LNCaP clone FGC (cell line): ENCODE data around the gene PRKAR2A.
A peak's percentile ranks its signal among the peaks of the same experiment; 100 is the strongest.
"Not testable (repeated sequence)": the region's sequence is repeated elsewhere in the genome, so short reads cannot be mapped to it uniquely, and the experiment has no call there.

Experiments used
- DNase-seq: peaks from one replicate; pipeline ENCODE4 v3.0.0-alpha.2; 2011; ENCODE audit warnings: low read depth
- H3K4me3 ChIP-seq: 2 replicates; pipeline ENCODE4 v1.5.1; 2011; ENCODE audit warnings: mild to moderate bottlenecking, low read depth, low read length, control low read depth
- TF ChIP-seq, protein P1 (sequence below): IDR thresholded peaks from 2 replicates; pipeline ENCODE4 v1.5.1; 2012; ENCODE audit warnings: mild to moderate bottlenecking; ENCODE audit not compliant: control insufficient read depth, insufficient read depth; ENCODE audit errors: extremely low read depth

PRKAR2A gene

DNA sequence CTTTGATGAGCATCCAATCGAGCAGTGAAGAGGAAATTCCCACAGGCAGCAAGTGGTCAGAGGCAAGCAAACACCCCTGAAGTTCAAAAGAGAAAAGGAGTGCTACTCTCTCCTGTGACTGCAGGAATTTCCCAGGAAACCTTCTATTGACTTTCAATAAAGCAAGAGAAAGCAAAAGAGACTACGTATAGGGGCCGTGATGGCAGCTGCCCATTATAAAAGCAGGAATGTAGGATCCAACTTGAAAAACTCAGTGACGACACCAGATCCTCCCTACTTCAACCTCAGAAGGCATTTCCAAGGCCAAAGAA is 77.5 kb downstream of the PRKAR2A start:
- H3K4me3 ChIP-seq = no peak overlapping the region
- DNase-seq = no peak
- TF ChIP-seq, protein P1, sequence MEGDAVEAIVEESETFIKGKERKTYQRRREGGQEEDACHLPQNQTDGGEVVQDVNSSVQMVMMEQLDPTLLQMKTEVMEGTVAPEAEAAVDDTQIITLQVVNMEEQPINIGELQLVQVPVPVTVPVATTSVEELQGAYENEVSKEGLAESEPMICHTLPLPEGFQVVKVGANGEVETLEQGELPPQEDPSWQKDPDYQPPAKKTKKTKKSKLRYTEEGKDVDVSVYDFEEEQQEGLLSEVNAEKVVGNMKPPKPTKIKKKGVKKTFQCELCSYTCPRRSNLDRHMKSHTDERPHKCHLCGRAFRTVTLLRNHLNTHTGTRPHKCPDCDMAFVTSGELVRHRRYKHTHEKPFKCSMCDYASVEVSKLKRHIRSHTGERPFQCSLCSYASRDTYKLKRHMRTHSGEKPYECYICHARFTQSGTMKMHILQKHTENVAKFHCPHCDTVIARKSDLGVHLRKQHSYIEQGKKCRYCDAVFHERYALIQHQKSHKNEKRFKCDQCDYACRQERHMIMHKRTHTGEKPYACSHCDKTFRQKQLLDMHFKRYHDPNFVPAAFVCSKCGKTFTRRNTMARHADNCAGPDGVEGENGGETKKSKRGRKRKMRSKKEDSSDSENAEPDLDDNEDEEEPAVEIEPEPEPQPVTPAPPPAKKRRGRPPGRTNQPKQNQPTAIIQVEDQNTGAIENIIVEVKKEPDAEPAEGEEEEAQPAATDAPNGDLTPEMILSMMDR = no peak

DNA sequence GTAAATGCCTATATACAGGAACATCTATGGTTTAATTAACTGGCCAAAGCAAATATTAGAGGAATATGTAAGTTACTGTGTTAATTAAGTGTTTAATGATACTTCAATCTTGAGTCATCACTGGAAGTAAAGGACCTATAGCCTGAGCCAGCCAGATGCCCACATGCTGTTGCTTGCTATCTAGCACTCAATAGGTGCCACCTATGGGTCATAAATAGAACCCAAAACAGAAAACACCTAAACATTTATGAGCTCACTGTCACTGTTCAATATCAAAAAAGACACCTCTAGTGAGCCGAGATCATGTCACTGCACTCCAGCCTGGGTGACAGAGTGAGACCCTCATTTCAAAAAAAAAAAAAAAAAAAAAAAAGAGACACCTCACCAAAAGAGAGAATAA is 82.3 kb downstream of the PRKAR2A start:
- peak; percentile 22 for DNase-seq
- no peak overlapping the region for H3K4me3 ChIP-seq
- TF ChIP-seq, protein P1 = peak; percentile 59

DNA sequence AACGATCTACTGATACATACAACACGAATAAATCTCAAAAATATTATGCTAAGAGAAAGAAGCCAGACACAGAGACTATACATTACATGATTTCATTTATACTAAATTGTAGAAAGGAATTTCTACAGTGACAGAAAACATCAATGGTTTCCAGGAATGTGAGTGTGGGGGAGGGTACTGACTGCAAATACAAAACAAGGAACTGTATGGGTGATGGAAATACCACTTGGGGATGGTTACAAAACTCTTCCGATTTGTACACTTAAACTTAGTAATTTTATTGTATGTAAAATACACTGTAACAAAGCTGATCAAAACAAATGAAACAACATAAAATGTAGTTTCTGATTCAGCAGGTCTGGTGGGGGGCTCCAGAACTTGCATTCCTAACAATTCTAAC is 84.9 kb downstream of the PRKAR2A start:
- no peak overlapping the region for H3K4me3 ChIP-seq
- DNase-seq = no peak
- TF ChIP-seq, protein P1 = no peak

DNA sequence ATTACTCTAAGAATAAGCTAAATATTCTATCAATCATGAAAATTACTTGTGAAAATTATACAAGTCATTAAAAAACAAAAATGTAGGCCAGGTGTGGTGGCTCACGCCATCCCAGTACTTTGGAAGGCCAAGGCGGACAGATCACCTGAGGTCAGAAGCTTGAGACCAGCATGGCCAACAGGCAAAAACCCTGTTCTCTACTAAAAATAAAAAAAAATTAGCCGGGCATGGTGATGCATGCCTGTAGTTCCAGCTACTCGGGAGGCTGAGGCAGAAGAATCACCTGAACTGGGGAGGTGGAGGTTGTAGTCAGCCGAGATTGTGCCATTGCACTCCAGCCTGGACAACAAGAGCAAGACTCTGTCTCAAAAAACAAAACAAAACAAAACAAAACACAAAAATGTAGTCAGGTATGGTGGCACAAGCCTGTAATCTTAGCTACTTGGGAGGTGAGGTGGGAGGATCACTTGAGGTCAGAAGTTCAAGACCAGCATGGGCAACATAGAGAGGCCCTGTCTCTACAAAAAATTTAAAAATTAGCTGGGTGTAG is 87.6 kb downstream of the PRKAR2A start:
- not testable (repeated sequence) for DNase-seq, H3K4me3 ChIP-seq

DNA sequence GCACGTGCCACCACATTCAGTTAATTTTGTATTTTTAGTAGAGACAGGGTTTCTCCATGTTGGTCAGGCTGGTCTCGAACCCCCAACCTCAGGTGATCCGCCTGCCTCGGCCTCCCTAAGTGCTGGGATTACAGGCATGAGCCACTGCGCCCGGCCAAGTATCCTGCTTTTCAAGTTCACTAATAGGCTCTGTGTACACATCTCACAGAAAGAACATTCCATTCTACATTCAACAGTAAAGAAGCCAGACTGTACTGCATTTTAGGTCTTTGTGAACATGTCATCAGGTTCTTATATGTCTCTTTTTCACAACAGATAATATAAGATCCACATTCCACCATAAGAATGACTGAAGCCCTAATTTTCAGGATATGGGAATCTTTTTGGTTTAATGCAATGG is 88.1 kb downstream of the PRKAR2A start:
- DNase-seq = peak; percentile 32

DNA sequence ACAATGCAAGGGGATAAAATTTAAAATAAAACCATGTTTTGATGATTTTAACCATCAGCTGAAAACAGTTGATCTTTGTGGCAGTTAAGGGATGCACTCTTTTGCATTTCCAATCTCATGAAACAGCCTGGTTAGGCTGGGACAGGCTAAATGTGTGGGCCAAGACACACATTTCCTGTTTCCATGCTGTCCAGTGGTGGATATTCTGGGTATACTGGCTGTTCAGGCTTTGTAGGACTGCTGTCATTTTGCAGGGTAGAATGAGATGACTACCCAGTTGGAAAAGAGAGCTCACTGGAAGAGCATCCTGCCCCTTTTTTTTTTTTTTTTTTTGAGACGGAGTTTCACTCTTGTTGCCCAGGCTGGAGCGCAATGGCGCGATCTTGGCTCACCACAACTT is 88.6 kb downstream of the PRKAR2A start:
- TF ChIP-seq, protein P1 = no peak
- H3K4me3 ChIP-seq = no peak overlapping the region
- DNase-seq = peak; percentile 11

More for the DNA sequence above, 88.1 kb downstream of the PRKAR2A start:
- H3K4me3 ChIP-seq = not testable (repeated sequence)

DNA sequence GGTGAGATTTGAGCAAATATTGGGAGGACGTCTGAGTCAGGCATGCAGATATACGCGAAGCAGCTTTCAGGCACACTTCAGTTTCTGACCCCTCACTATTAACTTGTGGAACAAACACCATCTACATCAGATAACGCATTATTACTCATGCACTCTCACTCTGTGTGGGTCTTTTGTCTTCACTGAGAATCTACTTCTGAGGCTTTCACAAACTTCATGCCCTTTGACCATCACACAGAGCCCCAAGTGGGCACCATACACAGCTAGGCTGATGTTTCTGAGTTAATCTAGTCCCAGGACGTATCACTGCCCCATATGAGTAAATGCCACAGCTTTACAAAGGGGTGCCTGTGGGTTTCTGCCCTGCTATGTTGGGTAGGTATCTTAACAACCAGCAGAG is 91.0 kb downstream of the PRKAR2A start:
- no peak for DNase-seq
- TF ChIP-seq, protein P1 = no peak
- H3K4me3 ChIP-seq = no peak overlapping the region

DNA sequence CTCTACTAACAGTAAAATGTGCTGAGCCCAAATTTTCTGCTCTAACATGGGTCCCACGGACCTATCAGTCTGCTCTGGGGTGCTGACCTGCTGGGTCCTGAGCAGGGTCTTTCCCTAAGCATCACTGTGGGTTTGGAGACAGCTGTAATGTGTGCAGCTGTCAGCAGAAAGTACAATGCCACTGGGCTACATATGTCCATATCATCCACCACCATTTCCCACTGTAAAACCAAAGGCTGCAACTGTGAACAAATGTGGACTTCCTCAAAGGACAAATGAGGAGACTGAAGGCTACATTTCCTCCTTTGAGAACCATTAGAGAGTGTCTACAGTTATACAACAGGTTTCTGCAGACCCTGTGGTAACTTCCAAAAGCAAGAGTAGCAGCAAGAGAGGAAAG is 96.8 kb downstream of the PRKAR2A start:
- TF ChIP-seq, protein P1 = no peak
- no peak for DNase-seq
- H3K4me3 ChIP-seq = no peak overlapping the region
